AG10803 (cell line): ENCODE results near the gene HSPA14.

Experiments
- DNase-seq: peaks from one replicate; pipeline ENCODE4 v3.0.0; 2010; ENCODE audit warnings: low read depth
- H3K4me3 ChIP-seq: 2 replicates; pipeline ENCODE4 v1.5.1; 2011; ENCODE audit warnings: mild to moderate bottlenecking, low read length, control low read depth
- CTCF ChIP-seq: conservative IDR thresholded peaks from 2 replicates; pipeline ENCODE4 v1.5.1; 2011; ENCODE audit warnings: mild to moderate bottlenecking, low read length, control low read depth, inconsistent platforms

HSPA14 gene

DNA sequence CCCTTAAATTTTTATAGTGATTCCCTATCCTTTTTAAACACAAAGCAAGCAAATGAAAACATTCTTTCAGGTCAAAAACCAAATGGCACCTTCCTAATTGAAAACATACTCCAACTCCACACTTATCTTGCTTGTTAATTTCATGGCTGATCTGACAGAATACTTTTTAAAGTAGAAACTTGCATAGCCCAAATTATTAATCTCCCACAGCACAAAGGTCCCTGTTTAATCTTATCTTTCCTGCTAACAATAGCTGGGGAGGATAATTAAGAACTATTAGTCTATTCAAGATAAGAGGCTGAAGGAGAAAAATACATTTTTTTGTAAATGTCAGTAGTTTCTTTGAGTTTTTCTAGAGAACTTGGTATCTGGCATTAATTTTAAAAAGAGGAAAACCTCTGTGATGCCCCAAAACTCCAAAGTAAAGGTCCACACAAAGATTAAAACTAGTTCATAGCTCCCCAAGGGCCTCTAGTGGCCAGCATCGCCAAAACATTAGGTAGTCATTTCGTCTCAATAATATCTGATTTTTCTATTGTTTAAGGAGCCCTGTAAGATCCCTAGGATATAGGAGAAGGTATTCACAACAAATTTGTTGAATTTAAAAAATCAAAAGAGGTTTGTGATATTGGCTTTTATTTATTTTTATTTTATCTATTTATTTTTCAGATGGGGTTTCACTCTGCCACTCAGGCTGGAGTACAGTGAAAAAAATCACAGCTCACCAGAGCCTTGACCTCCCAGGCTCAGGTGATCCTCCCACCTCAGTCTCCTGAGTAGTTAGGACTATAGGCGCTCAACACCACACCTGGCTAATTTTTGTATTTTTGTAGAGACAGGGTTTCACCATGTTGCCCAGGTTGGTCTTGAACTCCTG lies 15.0 kb upstream of the HSPA14 start:
- no peak overlapping the region for H3K4me3 ChIP-seq
- peak; percentile 49 for DNase-seq
- peak; percentile 83 for TF ChIP-seq CTCF

GRCh38 chr10:14823966-14824365 lies 14.1 kb upstream of the HSPA14 start:
- H3K4me3 ChIP-seq, result no peak overlapping the region
- no peak for DNase-seq
- no peak for TF ChIP-seq CTCF

GRCh38 chr10:14826076-14826829 lies 11.9 kb upstream of the HSPA14 start:
- TF ChIP-seq CTCF, result no peak
- no peak overlapping the region for H3K4me3 ChIP-seq
- DNase-seq, result no peak

GRCh38 chr10:14833106-14833505 lies 5.0 kb upstream of the HSPA14 start:
- no peak overlapping the region for H3K4me3 ChIP-seq
- no peak for DNase-seq
- no peak for TF ChIP-seq CTCF

- TF ChIP-seq CTCF, result no peak
- H3K4me3 ChIP-seq, result no peak overlapping the region
- DNase-seq, result no peak
Observed at GRCh38 chr10:14836208-14836607, 1.9 kb upstream of the HSPA14 start.

- no peak for TF ChIP-seq CTCF
- no peak for DNase-seq
- peak overlapping the region; percentile 81 for H3K4me3 ChIP-seq
Observed at GRCh38 chr10:14837003-14837756, 926 bp upstream of the HSPA14 start.
